Esophagus muscularis mucosa (tissue), 4 donors: ENCODE measurements around the gene ZMYND11. TPM values are rescaled to one million over a fixed set of nuclear protein-coding genes. Genes with fewer than 3 reads are reported as not detected.
"Not testable (repeated sequence)": the region's sequence is repeated elsewhere in the genome, so short reads cannot be mapped to it uniquely, and the experiment has no call there.

Experiments used
- DNase-seq: peaks from one replicate; pipeline ENCODE4 v3.0.0-alpha.2; 2017; ENCODE audit errors: extremely low spot score
- H3K27ac ChIP-seq, 4 donors: fragments of 200-600 bp; sonication (generic); replicated peaks in 1 of 4; 1 replicate in 3 of 4; 2 replicates in 1 of 4; pipeline ENCODE4 v1.5.1; 2016 to 2019; ENCODE audit warnings: mild to moderate bottlenecking in 1 of 4
- H3K27me3 ChIP-seq, 4 donors: fragments of 200-600 bp; sonication (generic); one replicate each; pipeline versions ENCODE4 v1.5.1 to v1.6.0; 2016 to 2019
- H3K36me3 ChIP-seq, 4 donors: fragments of 200-600 bp; sonication (generic); one replicate each; pipeline ENCODE4 v1.5.1; 2016 to 2019
- H3K4me1 ChIP-seq, 4 donors: fragments of 200-600 bp; sonication (generic); one replicate each; pipeline ENCODE4 v1.5.1; 2016 to 2019
- H3K4me3 ChIP-seq, 4 donors: fragments of 200-600 bp; sonication (generic); 1 replicate in 2 of 4; 2 replicates in 2 of 4; pipeline ENCODE4 v1.5.1; 2016 to 2019; ENCODE audit warnings: mild to moderate bottlenecking in 4 of 4, moderate library complexity in 1 of 4
- H3K9me3 ChIP-seq, 4 donors: fragments of 200-600 bp; sonication (generic); 1 replicate in 3 of 4; 2 replicates in 1 of 4; pipeline ENCODE4 v1.5.1; 2016 to 2019
- EP300 ChIP-seq: sonication (generic); formaldehyde crosslinking; IDR thresholded peaks from one replicate; pipeline ENCODE4 v1.6.1; 2017; ENCODE audit warnings: antibody characterized with exemption
- POLR2A ChIP-seq: fragments of 450-650 bp; IDR thresholded peaks from one replicate; pipeline ENCODE4 v1.6.1; 2017; ENCODE audit warnings: antibody characterized with exemption, moderate library complexity, mild to moderate bottlenecking, low read depth
- POLR2AphosphoS5 ChIP-seq, 2 donors: sonication (generic); formaldehyde crosslinking; IDR thresholded peaks; one replicate each; pipeline ENCODE4 v1.6.1; 2017; ENCODE audit warnings: antibody characterized with exemption in 2 of 2
- WGBS: methylation state at CpG from one replicate; pipeline ENCODE4 v1.1.5; 2018; 5-methylcytosine and 5-hydroxymethylcytosine counted together
- intact Hi-C: fragments of 100-400 bp; cut with DNase I; formaldehyde crosslinking; loops from one replicate; pipeline ENCODE4 v1.15.1; 2023
- total RNA-seq, 4 donors: library from RNA; depleted of rRNA; stranded (reverse); fragments of >200 nt; gene quantifications; one replicate each; pipeline versions ENCODE4 v1.1.0 to v1.2.1, GENCODE V29; 2016
- TF ChIP-seq, protein P1 (sequence below), 3 experiments: fragments of 200-600 bp in 2 of 3; fragments of 450-650 bp in 1 of 3; sonication (generic) in 2 of 3; IDR thresholded peaks; one replicate each; pipeline ENCODE4 v1.5.1; 2017 to 2019; ENCODE audit warnings: antibody characterized with exemption in 3 of 3, mild to moderate bottlenecking in 2 of 3, moderate library complexity in 1 of 3

ZMYND11 gene
- total RNA-seq, 4 donors from 2014 or later, result 132 to 145 (median 139) TPM

DNA sequence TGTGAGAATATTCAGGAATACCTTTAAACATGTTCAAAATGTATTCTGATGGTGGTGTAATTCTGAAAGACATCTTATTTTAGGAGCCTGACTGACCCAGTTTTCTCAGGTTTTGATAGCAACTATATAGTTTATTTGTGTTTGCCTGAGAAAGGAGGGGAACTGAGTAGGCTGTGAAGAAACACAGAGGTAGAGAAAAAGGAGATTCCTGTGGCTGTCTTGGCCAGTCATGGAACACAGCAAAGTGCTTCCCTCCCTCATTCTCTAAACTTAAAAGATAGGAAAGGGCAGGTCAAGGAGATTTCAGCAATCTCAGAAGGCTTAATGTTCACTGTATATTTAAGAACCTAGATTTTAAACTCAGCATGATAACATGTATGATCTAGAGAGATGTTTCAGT lies 43.5 kb downstream of the ZMYND11 start:
- H3K9me3 ChIP-seq, result peaks cover 0 to 3% (median under 1%) of the 10 kb centered on the region in 4 donors
- H3K27me3 ChIP-seq, result no peaks in the 10 kb centered on the region
- peaks cover 0 to 22% (median 10%) of the 10 kb centered on the region in 4 donors for H3K4me1 ChIP-seq
- no peak overlapping the region for H3K27ac ChIP-seq
- no peak overlapping the region for H3K4me3 ChIP-seq
- TF ChIP-seq, protein P1, sequence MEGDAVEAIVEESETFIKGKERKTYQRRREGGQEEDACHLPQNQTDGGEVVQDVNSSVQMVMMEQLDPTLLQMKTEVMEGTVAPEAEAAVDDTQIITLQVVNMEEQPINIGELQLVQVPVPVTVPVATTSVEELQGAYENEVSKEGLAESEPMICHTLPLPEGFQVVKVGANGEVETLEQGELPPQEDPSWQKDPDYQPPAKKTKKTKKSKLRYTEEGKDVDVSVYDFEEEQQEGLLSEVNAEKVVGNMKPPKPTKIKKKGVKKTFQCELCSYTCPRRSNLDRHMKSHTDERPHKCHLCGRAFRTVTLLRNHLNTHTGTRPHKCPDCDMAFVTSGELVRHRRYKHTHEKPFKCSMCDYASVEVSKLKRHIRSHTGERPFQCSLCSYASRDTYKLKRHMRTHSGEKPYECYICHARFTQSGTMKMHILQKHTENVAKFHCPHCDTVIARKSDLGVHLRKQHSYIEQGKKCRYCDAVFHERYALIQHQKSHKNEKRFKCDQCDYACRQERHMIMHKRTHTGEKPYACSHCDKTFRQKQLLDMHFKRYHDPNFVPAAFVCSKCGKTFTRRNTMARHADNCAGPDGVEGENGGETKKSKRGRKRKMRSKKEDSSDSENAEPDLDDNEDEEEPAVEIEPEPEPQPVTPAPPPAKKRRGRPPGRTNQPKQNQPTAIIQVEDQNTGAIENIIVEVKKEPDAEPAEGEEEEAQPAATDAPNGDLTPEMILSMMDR (IDR thresholded peaks at IDR 0.05), result no peak
- TF ChIP-seq POLR2A (no peak), POLR2AphosphoS5 (IDR thresholded peaks at IDR 0.05) (no peak), EP300 (no peak)
- peaks cover 0 to 26% (median 18%) of the 10 kb centered on the region in 4 donors for H3K36me3 ChIP-seq
- DNase-seq, result no peak
- intact Hi-C loops, result no loop called here

DNA sequence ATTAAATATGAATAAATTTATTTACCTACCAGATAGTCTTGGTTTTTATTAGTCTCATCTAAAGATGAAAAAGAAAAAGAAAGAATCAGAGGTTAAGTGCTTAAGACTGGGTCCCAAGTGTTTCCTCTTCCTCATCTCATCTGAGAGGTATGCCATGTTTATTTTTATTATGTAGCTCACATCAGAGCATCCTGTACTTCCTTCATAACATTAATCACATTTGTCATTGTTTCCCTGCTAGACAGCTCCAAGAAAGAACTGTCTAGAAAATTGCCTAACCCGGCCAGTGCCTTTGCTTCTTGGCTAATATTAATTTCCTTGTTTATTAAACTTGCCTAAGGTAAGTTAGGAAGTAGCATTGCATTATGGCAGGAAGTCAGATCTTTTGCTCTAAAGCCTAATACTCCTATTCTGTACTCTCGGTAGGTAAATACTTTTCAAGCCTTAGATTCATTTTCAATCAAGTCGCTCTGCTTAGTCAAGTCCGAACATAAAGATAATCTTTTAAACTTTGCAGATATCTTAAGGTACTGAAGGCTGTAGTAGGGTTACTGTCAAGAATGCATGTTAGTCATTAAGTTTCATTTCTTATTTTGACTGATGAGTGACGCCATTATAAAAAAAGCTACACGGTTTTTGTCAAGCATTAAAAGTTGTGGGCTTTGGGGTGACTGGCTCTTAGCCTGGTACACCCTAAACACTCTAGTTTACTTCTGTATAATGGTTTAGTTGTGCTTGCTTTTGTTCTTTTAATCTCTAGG lies 47.4 kb downstream of the ZMYND11 start:
- Histone ChIP-seq H3K27ac (no peak overlapping the region), H3K9me3 (peaks cover 0 to 8% (median 7%) of the 10 kb centered on the region in 4 donors), H3K4me1 (peaks cover 0 to 14% (median 9%) of the 10 kb centered on the region in 4 donors), H3K4me3 (no peak overlapping the region), H3K36me3 (peaks cover 0 to 32% (median 21%) of the 10 kb centered on the region in 4 donors), H3K27me3 (no peaks in the 10 kb centered on the region)
- intact Hi-C loops, result no loop called here
- no peak for DNase-seq
- TF ChIP-seq, protein P1 (IDR thresholded peaks at IDR 0.05), result no peak
- no peak for TF ChIP-seq EP300
- no peak for TF ChIP-seq POLR2AphosphoS5 (IDR thresholded peaks at IDR 0.05)
- no peak for TF ChIP-seq POLR2A
- WGBS, result 84% methylated on average over 6 of the region's 6 CpGs

DNA sequence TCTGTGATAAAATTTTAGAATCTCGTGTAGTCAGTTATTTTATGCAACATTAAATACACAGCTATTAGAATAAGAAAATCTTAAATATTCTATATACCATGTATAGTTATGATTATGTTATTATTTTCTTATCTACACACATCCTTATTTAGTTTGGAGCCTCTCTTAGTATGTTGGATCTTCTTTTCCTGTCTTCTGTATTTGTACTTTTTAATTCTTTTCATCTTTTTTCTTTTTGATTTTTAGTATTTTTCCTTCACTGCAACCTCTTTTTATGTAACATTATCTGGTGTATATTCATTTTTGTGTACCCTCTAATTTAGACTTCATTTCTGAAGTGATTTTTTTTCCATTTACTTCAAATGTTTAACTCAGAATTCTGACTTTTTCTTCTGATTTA lies 48.9 kb downstream of the ZMYND11 start:
- intact Hi-C loops, result no loop called here
- Histone ChIP-seq H3K36me3 (peaks cover 0 to 32% (median 21%) of the 10 kb centered on the region in 4 donors), H3K4me3 (no peak overlapping the region)

DNA sequence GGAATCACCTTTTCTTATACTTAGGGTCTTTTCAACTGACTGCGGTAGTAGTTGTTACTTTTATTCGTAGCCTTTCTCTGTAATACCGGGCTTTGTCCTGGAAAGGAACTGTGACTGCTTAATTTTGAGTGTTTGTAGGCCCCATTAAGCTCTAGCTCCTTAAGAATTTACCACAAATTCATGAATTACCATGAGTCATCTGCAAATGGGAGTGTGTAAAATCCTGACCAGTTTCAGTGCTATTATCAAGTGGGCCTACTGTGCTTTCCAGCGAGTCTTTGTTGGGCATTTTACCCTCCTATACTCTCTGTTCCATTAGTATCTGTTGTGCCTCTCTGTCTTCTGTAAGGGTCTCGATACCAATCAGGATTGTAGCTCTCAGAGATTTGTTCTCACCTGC lies 49.7 kb downstream of the ZMYND11 start:
- H3K4me3 ChIP-seq, result no peak overlapping the region
- peaks cover 0 to 17% (median 11%) of the 10 kb centered on the region in 4 donors for H3K4me1 ChIP-seq
- H3K27me3 ChIP-seq, result no peaks in the 10 kb centered on the region
- H3K36me3 ChIP-seq, result peaks cover 0 to 32% (median 25%) of the 10 kb centered on the region in 4 donors
- H3K9me3 ChIP-seq, result peaks cover 0 to 8% (median 7%) of the 10 kb centered on the region in 4 donors
- no peak for DNase-seq
- intact Hi-C loops, result no loop called here
- 98% methylated on average over 5 of the region's 5 CpGs for WGBS
- TF ChIP-seq, protein P1 (IDR thresholded peaks at IDR 0.05), result no peak
- TF ChIP-seq POLR2AphosphoS5 (IDR thresholded peaks at IDR 0.05) (no peak), EP300 (no peak), POLR2A (no peak)
- no peak overlapping the region for H3K27ac ChIP-seq

More for the DNA sequence above, 48.9 kb downstream of the ZMYND11 start:
- TF ChIP-seq POLR2A (no peak), EP300 (no peak), POLR2AphosphoS5 (IDR thresholded peaks at IDR 0.05) (no peak)
- Histone ChIP-seq H3K4me1 (peaks cover 0 to 15% (median 8%) of the 10 kb centered on the region in 4 donors), H3K27ac (no peak overlapping the region), H3K27me3 (no peaks in the 10 kb centered on the region), H3K9me3 (peaks cover 0 to 8% (median 7%) of the 10 kb centered on the region in 4 donors)
- no peak for DNase-seq
- WGBS, result 100% methylated on average over 1 of the region's 1 CpG

DNA sequence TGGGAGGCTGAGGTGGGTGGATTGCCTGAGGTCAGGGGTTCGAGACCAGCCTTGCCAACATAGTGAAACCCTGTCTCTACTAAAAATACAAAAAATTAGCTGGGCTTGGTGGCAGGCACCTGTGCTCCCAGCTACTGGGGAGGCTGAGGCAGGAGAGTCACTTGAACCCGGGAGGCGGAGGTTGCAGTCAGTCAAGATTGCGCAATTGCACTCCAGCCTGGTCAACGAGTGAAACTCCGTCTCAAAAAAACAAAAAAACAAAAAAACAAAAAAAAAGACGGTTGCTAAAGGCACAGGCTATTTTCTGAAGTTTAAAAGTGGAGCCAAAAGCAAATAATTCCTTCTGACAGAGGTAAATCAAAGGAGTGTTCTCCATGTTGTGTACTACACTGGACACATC lies 50.3 kb downstream of the ZMYND11 start:
- 96% methylated on average over 7 of the region's 7 CpGs for WGBS
- Histone ChIP-seq H3K36me3 (peaks cover 0 to 30% (median 25%) of the 10 kb centered on the region in 4 donors), H3K4me1 (peaks cover 0 to 17% (median 11%) of the 10 kb centered on the region in 4 donors)
- H3K27me3 ChIP-seq, H3K4me3 ChIP-seq, DNase-seq, H3K9me3 ChIP-seq, H3K27ac ChIP-seq, intact Hi-C loops: not testable (repeated sequence)
